K562 (cell line): ENCODE data around the gene SLC25A26. TPM values are rescaled to one million over a fixed set of nuclear protein-coding genes. Genes with fewer than 3 reads are reported as not detected.

ENCODE experiments used
- ATAC-seq: fragments of 200-7000 bp; cut with Tn5 transposase; 3 replicates; pipeline ENCODE4 v1.9.1; 2020; ENCODE audit warnings: moderate library complexity
- BruUV-seq: library from RNA; stranded (reverse); fragments of 400-500 nt; replicated peaks from 2 replicates; lab custom pipeline; 2021; lab: Mats Ljungman, UMichigan
- CTCF ChIA-PET: fragments of 300-600 bp; formaldehyde crosslinking; extraction: SDS; loops from one replicate; lab custom pipeline; 2021; ENCODE audit warnings: low intra/inter-chr PET ratio; lab: Yijun Ruan, JAX
- POLR2A ChIA-PET: fragments of 300-600, 350-650 bp; sonication (Branson Sonifier 250); formaldehyde crosslinking; extraction: SDS; loops from one replicate; lab custom pipeline; 2021; ENCODE audit warnings: antibody characterized with exemption, inconsistent platforms; lab: Yijun Ruan, JAX
- DNase-seq, 4 experiments: peaks; one replicate each; pipeline versions ENCODE4 v3.0.0 to v3.0.0-alpha.2; 2011 to 2018; ENCODE audit warnings: low spot score in 3 of 4, mixed read lengths in 3 of 4; ENCODE audit errors: extremely low read depth in 1 of 4
- FAIRE-seq: peaks from 2 replicates; lab custom pipeline; 2011; peaks lifted over from hg19 to GRCh38; lab: Jason Lieb, UNC
- H2AFZ ChIP-seq: 2 replicates; pipeline ENCODE4 v1.6.0; 2011; ENCODE audit warnings: low read depth, low read length, control low read depth, inconsistent platforms
- H3K27ac ChIP-seq: fragments of 200-600 bp; 3 replicates; pipeline ENCODE4 v1.8.0; 2011; ENCODE audit warnings: low read depth, mild to moderate bottlenecking, control low read depth, inconsistent platforms, low read length, moderate library complexity, mixed read lengths; ENCODE audit errors: extremely low read depth
- H3K27me3 ChIP-seq, 2 experiments: fragments of 300-600 bp in 1 of 2; 2 replicates in 1 of 2; 3 replicates in 1 of 2; pipeline versions ENCODE4 v1.6.0 to v1.8.0; 2011; ENCODE audit warnings: inconsistent platforms in 2 of 2, low read length in 2 of 2, mild to moderate bottlenecking in 1 of 2, mixed read lengths in 1 of 2, moderate library complexity in 1 of 2; ENCODE audit not compliant: control insufficient read depth in 2 of 2, insufficient read depth in 2 of 2
- H3K36me3 ChIP-seq: fragments of 300-600 bp; 3 replicates; pipeline ENCODE4 v1.8.0; 2011; ENCODE audit warnings: mild to moderate bottlenecking, low read length, inconsistent platforms; ENCODE audit not compliant: control insufficient read depth, insufficient read depth
- H3K4me1 ChIP-seq, 2 experiments: fragments of 200-600 bp in 1 of 2; replicated peaks in 1 of 2; 2 replicates in 1 of 2; 3 replicates in 1 of 2; pipeline versions ENCODE4 v1.5.1 to v1.8.0; 2011; ENCODE audit warnings: inconsistent platforms in 2 of 2, low read length in 2 of 2, mild to moderate bottlenecking in 1 of 2, mixed read lengths in 1 of 2, moderate library complexity in 1 of 2; ENCODE audit not compliant: control insufficient read depth in 2 of 2, insufficient read depth in 2 of 2
- H3K4me2 ChIP-seq: 2 replicates; pipeline ENCODE4 v1.6.1; 2011; ENCODE audit warnings: low read length, control low read depth, inconsistent platforms, mixed read lengths; ENCODE audit not compliant: insufficient read depth
- H3K4me3 ChIP-seq: fragments of 200-600 bp; sonication (generic), shearing (Covaris generic); 2 replicates; pipeline ENCODE4 v1.5.1; 2016; ENCODE audit warnings: control low read depth, inconsistent platforms
- H3K79me2 ChIP-seq: fragments of 200-600 bp; 3 replicates; pipeline ENCODE4 v1.8.0; 2011; ENCODE audit warnings: low read length, inconsistent platforms; ENCODE audit not compliant: control insufficient read depth, insufficient read depth
- H3K9ac ChIP-seq, 2 experiments: 2 replicates each; pipeline versions ENCODE4 v1.6.0 to v1.6.1; 2011; ENCODE audit warnings: low read depth in 2 of 2, low read length in 2 of 2, control low read depth in 1 of 2, inconsistent platforms in 1 of 2, mild to moderate bottlenecking in 1 of 2, mixed read lengths in 1 of 2; ENCODE audit not compliant: insufficient read depth in 1 of 2
- H3K9me1 ChIP-seq: one replicate; pipeline ENCODE4 v1.6.0; 2011; ENCODE audit warnings: inconsistent platforms, mild to moderate bottlenecking, low read length, moderate library complexity; ENCODE audit not compliant: control insufficient read depth, insufficient read depth
- H3K9me3 ChIP-seq: replicated peaks from 2 replicates; pipeline ENCODE4 v1.5.1; 2011; ENCODE audit warnings: low read depth, low read length, inconsistent platforms; ENCODE audit not compliant: control insufficient read depth, insufficient read depth
- H4K20me1 ChIP-seq: replicated peaks from 2 replicates; pipeline ENCODE4 v1.6.1; 2011; ENCODE audit warnings: low read length, inconsistent platforms, mixed read lengths; ENCODE audit not compliant: control insufficient read depth, insufficient read depth
- CAMTA2 ChIP-seq: fragments of 250-450 bp; sonication (Bioruptor Pico); conservative IDR thresholded peaks from 2 replicates; pipeline ENCODE4 v1.5.1; 2022
- CBFB ChIP-seq: sonication (generic); formaldehyde crosslinking; IDR thresholded peaks from 2 replicates; pipeline ENCODE4 v1.4.0; 2020; ENCODE audit warnings: mild to moderate bottlenecking, missing genetic modification reagents
- HMG20A ChIP-seq: fragments of 450-650 bp; formaldehyde crosslinking; conservative IDR thresholded peaks from 2 replicates; pipeline ENCODE4 v1.4.0; 2020; ENCODE audit warnings: mild to moderate bottlenecking, mixed read lengths
- MBD1 ChIP-seq: fragments of 250-450 bp; sonication (Bioruptor Pico); IDR thresholded peaks from 2 replicates; pipeline ENCODE4 v1.8.0; 2022; ENCODE audit warnings: inconsistent platforms
- MECOM ChIP-seq: fragments of 250-450 bp; sonication (Bioruptor Pico); IDR thresholded peaks from 2 replicates; pipeline ENCODE4 v1.8.0; 2022; ENCODE audit warnings: inconsistent platforms
- NFE2L1 ChIP-seq: fragments of 450-650 bp; IDR thresholded peaks from 2 replicates; pipeline ENCODE4 v1.6.1; 2016; ENCODE audit warnings: missing genetic modification characterization, low read depth, mild to moderate bottlenecking, missing compliant biosample characterization, moderate library complexity, borderline replicate concordance
- NONO ChIP-seq, 2 experiments: fragments of 200-400 bp in 1 of 2; fragments of 450-650 bp in 1 of 2; formaldehyde crosslinking in 1 of 2; IDR thresholded peaks; 2 replicates each; pipeline ENCODE4 v1.6.1; 2017; ENCODE audit warnings: low read depth in 2 of 2, mild to moderate bottlenecking in 2 of 2, moderate library complexity in 2 of 2, low read length in 1 of 2
- PCBP2 ChIP-seq: fragments of 200-400 bp; formaldehyde crosslinking; IDR thresholded peaks from 2 replicates; pipeline ENCODE4 v1.6.1; 2018; ENCODE audit warnings: low read length, low read depth, mild to moderate bottlenecking, moderate library complexity; ENCODE audit not compliant: poor library complexity, severe bottlenecking
- PRMT5 ChIP-seq: sonication (generic); formaldehyde crosslinking; IDR thresholded peaks from 2 replicates; pipeline ENCODE4 v1.5.0; 2020; ENCODE audit warnings: missing genetic modification reagents
- RFX1 ChIP-seq: fragments of 450-650 bp; IDR thresholded peaks from 2 replicates; pipeline ENCODE4 v1.6.1; 2016; ENCODE audit warnings: mild to moderate bottlenecking, moderate library complexity
- RREB1 ChIP-seq: fragments of 250-450 bp; sonication (Bioruptor Pico); IDR thresholded peaks from 2 replicates; pipeline ENCODE4 v1.4.0; 2020
- SIN3B ChIP-seq: fragments of 450-650 bp; IDR thresholded peaks from 2 replicates; pipeline ENCODE4 v1.6.1; 2017; ENCODE audit warnings: low read depth, mild to moderate bottlenecking, moderate library complexity
- ZNF24 ChIP-seq: fragments of 450-650 bp; IDR thresholded peaks from 2 replicates; pipeline ENCODE4 v1.6.1; 2016
- WGBS: fragments of 100-300 bp; shearing (Covaris generic); methylation state at CpG from one replicate; pipeline ENCODE4 v1.1.6; 2016; ENCODE audit warnings: low coverage, mixed read lengths; ENCODE audit not compliant: insufficient coverage; ENCODE audit errors: missing lambda C conversion rate; 5-methylcytosine and 5-hydroxymethylcytosine counted together
- in situ Hi-C: fragments of 300-500 bp; cut with MboI; formaldehyde crosslinking; loops from 4 replicates; pipeline ENCODE4 v1.15.0; 2018; ENCODE audit warnings: inconsistent platforms, mixed read lengths
- intact Hi-C: fragments of 100-400 bp; cut with micrococcal nuclease; formaldehyde crosslinking; loops from 2 replicates; pipeline ENCODE4 v1.14.2; 2022
- polyA plus RNA-seq, 8 experiments: library from polyadenylated mRNA; depleted of rRNA in 4 of 8; stranded (reverse) in 5 of 8; unstranded in 3 of 8; fragments of >200 nt; fragmentation: Nextera tagmentation in 2 of 8; fragmentation: Illumina TruSeq in 1 of 8; extraction: Ambion mirVana in 2 of 8; extraction: Trizol in 1 of 8; gene quantifications; 2 replicates each; pipeline versions ENCODE4 v1.2.1 to v1.2.3, GENCODE V29; 2011 to 2014; ENCODE audit warnings: inconsistent platforms in 1 of 8, missing spikeins in 1 of 8
- total RNA-seq, 7 experiments: library from RNA; depleted of rRNA in 6 of 7; stranded (reverse); fragments of >200 nt in 6 of 7; fragmentation: Illumina TruSeq in 2 of 7; extraction: Trizol in 2 of 7; gene quantifications; 2 replicates each; pipeline versions ENCODE4 v1.2.1 to v1.2.3, GENCODE V29; 2011 to 2021; ENCODE audit warnings: low replicate concordance in 1 of 7
- TF ChIP-seq, protein P1 (sequence below): sonication (generic); formaldehyde crosslinking; IDR thresholded peaks from 2 replicates; pipeline ENCODE4 v1.8.1; 2022; ENCODE audit warnings: missing genetic modification reagents

The SLC25A26 gene
- total and polyA plus RNA-seq, 9 of the 15 experiments (the other 6 are each of a cell fraction or from before 2014, with no cell fraction given), result 7.2 to 29.1 (median 12.6) TPM

DNA sequence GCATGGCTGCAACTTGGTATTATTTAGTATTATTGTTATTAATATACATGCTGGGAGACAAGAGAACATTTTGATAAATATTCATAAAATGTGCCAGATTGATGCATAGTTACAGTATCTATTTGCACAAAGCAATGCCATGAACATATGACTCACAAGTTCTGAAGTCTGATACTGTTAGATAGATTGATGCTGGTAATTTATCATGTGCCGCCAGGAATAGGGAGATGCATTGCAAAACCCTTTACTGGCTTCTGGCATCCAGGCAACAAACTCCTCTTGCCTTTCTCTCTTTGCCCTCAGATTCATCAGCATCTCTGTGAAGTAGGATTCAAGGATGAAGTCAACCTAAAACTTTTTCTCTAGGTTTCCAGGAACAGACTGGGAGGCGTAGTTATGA, 41.0 kb upstream of the SLC25A26 start (continued):
- TF ChIP-seq NONO (IDR thresholded peaks at IDR 0.05; ENCODE audit: low read depth in 2 of 2, low read length in 1 of 2) (no peak), CAMTA2 (CRISPR knock-in tag) (no peak)

DNA sequence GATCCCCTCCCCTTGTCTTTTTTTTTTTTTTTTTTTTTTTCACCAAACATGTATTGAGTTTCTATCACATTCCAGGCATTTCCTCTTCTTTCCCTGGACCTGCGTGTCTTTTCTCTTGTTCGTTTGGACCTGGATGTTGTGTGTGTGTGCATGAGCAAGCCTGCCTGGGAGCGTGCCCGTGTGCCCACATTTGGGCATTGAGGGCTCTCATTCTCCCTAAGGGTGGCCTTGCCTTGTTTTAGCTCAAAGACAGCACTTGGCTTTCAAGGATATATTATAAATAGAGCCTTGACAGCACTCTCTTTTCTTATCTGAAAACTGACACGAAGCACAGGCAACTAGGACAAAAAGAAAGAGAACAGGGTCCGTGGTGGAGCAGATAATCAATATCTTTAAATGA, 39.0 kb upstream of the SLC25A26 start:
- H3K27ac ChIP-seq, result no peak overlapping the region
- H3K4me2 ChIP-seq, result no peak overlapping the region
- H3K9me1 ChIP-seq, result no peaks in the 10 kb centered on the region
- H4K20me1 ChIP-seq, result no peaks in the 10 kb centered on the region
- no peaks in the 10 kb centered on the region for H3K36me3 ChIP-seq
- no peak overlapping the region for H3K4me3 ChIP-seq
- POLR2A ChIA-PET, result no interaction called here
- peaks cover 0 to 5% of the 10 kb centered on the region in 2 experiments; a peak in 1 of 5 replicates for H3K27me3 ChIP-seq
- TF ChIP-seq MECOM (CRISPR knock-in tag) (no peak), NFE2L1 (no peak), HMG20A (CRISPR knock-in tag) (no peak), PRMT5 (CRISPR knock-in tag) (no peak), MBD1 (no peak), CBFB (CRISPR knock-in tag) (no peak), SIN3B (no peak), PCBP2 (no peak), RFX1 (no peak), ZNF24 (no peak), RREB1 (CRISPR knock-in tag) (no peak)
- TF ChIP-seq, protein P1, sequence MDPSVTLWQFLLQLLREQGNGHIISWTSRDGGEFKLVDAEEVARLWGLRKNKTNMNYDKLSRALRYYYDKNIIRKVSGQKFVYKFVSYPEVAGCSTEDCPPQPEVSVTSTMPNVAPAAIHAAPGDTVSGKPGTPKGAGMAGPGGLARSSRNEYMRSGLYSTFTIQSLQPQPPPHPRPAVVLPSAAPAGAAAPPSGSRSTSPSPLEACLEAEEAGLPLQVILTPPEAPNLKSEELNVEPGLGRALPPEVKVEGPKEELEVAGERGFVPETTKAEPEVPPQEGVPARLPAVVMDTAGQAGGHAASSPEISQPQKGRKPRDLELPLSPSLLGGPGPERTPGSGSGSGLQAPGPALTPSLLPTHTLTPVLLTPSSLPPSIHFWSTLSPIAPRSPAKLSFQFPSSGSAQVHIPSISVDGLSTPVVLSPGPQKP (CRISPR knock-in tag), result no peak
- 0% methylated on average over 2 of the region's 6 CpGs for WGBS
- in situ Hi-C loops (no loop called here), intact Hi-C loops (no loop called here)
- no peaks in the 10 kb centered on the region for H3K4me1 ChIP-seq
- DNase-seq, result no peak
- FAIRE-seq, result no peak
- no peak overlapping the region for H3K9ac ChIP-seq
- no peaks in the 10 kb centered on the region for H3K79me2 ChIP-seq
- H3K9me3 ChIP-seq, result no peaks in the 10 kb centered on the region
- BruUV-seq, result no TSS peak
- no peak for ATAC-seq
- no peak overlapping the region for H2AFZ ChIP-seq
- CTCF ChIA-PET, result no interaction called here
